ENCODE measurements around the gene TRIOBP. TPM values are rescaled to one million over a fixed set of nuclear protein-coding genes. Genes with fewer than 3 reads are reported as not detected.

Gene TRIOBP
- total RNA-seq, 1 donor from 2014 or later, result 40.3 TPM

GRCh38 chr22:37771081-37771480 lies 74.2 kb downstream of the TRIOBP start:
- no peaks in the 10 kb centered on the region for H3K27me3 ChIP-seq (ENCODE audit: control insufficient read depth, insufficient read depth, low read length)
- no peak for FAIRE-seq
- peaks cover 28% of the 10 kb centered on the region for H3K36me3 ChIP-seq (ENCODE audit: control insufficient read depth, insufficient read depth, low read length)
- H3K4me3 ChIP-seq (ENCODE audit: low read depth, low read length), result no peak overlapping the region
- no peak for TF ChIP-seq CTCF (IDR thresholded peaks at IDR 0.05; ENCODE audit: insufficient read depth, low read length, severe bottlenecking)
- no peak for DNase-seq (ENCODE audit: low read depth)

GRCh38 chr22:37771702-37772427 lies 75.0 kb downstream of the TRIOBP start:
- H3K36me3 ChIP-seq (ENCODE audit: control insufficient read depth, insufficient read depth, low read length), result peaks cover 26% of the 10 kb centered on the region
- FAIRE-seq (no peak), DNase-seq (ENCODE audit: low read depth) (no peak)
- TF ChIP-seq CTCF (IDR thresholded peaks at IDR 0.05; ENCODE audit: insufficient read depth, low read length, severe bottlenecking), result no peak
- no peaks in the 10 kb centered on the region for H3K27me3 ChIP-seq (ENCODE audit: control insufficient read depth, insufficient read depth, low read length)
- H3K4me3 ChIP-seq (ENCODE audit: low read depth, low read length), result no peak overlapping the region

- no peak for DNase-seq (ENCODE audit: low read depth)
- H3K36me3 ChIP-seq (ENCODE audit: control insufficient read depth, insufficient read depth, low read length), result peaks cover 13% of the 10 kb centered on the region
- FAIRE-seq, result no peak
- no peak for TF ChIP-seq CTCF (IDR thresholded peaks at IDR 0.05; ENCODE audit: insufficient read depth, low read length, severe bottlenecking)
- H3K27me3 ChIP-seq (ENCODE audit: control insufficient read depth, insufficient read depth, low read length), result no peaks in the 10 kb centered on the region
- H3K4me3 ChIP-seq (ENCODE audit: low read depth, low read length), result no peak overlapping the region
Observed at GRCh38 chr22:37774728-37775127, 77.9 kb downstream of the TRIOBP start.

- TF ChIP-seq CTCF (IDR thresholded peaks at IDR 0.05; ENCODE audit: insufficient read depth, low read length, severe bottlenecking), result no peak
- Histone ChIP-seq H3K36me3 (ENCODE audit: control insufficient read depth, insufficient read depth, low read length) (peaks cover 13% of the 10 kb centered on the region), H3K4me3 (ENCODE audit: low read depth, low read length) (no peak overlapping the region), H3K27me3 (ENCODE audit: control insufficient read depth, insufficient read depth, low read length) (no peaks in the 10 kb centered on the region)
- peak; percentile 99 for DNase-seq (ENCODE audit: low read depth)
- peak; percentile 60 for FAIRE-seq
Observed at GRCh38 chr22:37775785-37776638, 79.2 kb downstream of the TRIOBP start.

GRCh38 chr22:37776639-37777005 lies 79.8 kb downstream of the TRIOBP start:
- DNase-seq (ENCODE audit: low read depth), result no peak
- FAIRE-seq, result no peak
- H3K36me3 ChIP-seq (ENCODE audit: control insufficient read depth, insufficient read depth, low read length), result peaks cover 12% of the 10 kb centered on the region
- no peaks in the 10 kb centered on the region for H3K27me3 ChIP-seq (ENCODE audit: control insufficient read depth, insufficient read depth, low read length)
- no peak for TF ChIP-seq CTCF (IDR thresholded peaks at IDR 0.05; ENCODE audit: insufficient read depth, low read length, severe bottlenecking)
- no peak overlapping the region for H3K4me3 ChIP-seq (ENCODE audit: low read depth, low read length)

Measured in bronchial epithelial cell (primary cell).